Body of pancreas (tissue), 4 donors: ENCODE measurements around the gene ZNF689.

Experiments
- CTCF ChIP-seq, 7 experiments: fragments of 450-650 bp in 4 of 7; fragments of 200-600 bp in 3 of 7; sonication (generic) in 3 of 7; IDR thresholded peaks; one replicate each; pipeline ENCODE4 v1.5.1; 2016 to 2019; ENCODE audit warnings: antibody characterized with exemption in 7 of 7
- POLR2A ChIP-seq, 3 donors: fragments of 450-650 bp; IDR thresholded peaks; one replicate each; pipeline ENCODE4 v1.6.1; 2016; ENCODE audit warnings: antibody characterized with exemption in 3 of 3, mild to moderate bottlenecking in 2 of 3

GRCh38 chr16:30558789-30559377 is 51.3 kb downstream of the ZNF689 start:
- TF ChIP-seq CTCF (IDR thresholded peaks at IDR 0.05), result peak in 1 of 7 experiments; percentile 2
- TF ChIP-seq POLR2A (IDR thresholded peaks at IDR 0.05), result no peak
